ENCODE results near the gene SETDB1. TPM values are rescaled to one million over a fixed set of nuclear protein-coding genes. Genes with fewer than 3 reads are reported as not detected.

Gene SETDB1
- total RNA-seq, 1 donor from 2014 or later = 60.6 TPM

- H3K27me3 Mint-ChIP-seq (ENCODE audit: insufficient read depth) = no peaks in the 10 kb centered on the region
- DNase-seq (ENCODE audit: low spot score) = no peak
- intact Hi-C loops (cut with micrococcal nuclease) = no loop called here
- H3K27ac Mint-ChIP-seq = peak overlapping the region; percentile 86
- H3K4me3 Mint-ChIP-seq = peak overlapping the region; percentile 90
- peaks cover 55% of the 10 kb centered on the region for H3K4me1 Mint-ChIP-seq (ENCODE audit: low read depth)
- H3K9me3 Mint-ChIP-seq = no peaks in the 10 kb centered on the region
- H3K36me3 Mint-ChIP-seq (ENCODE audit: low read depth) = peaks cover 12% of the 10 kb centered on the region
Measured at GRCh38 chr1:150972417-150972940, 46.3 kb downstream of the SETDB1 start.

- peak overlapping the region; percentile 86 for H3K27ac Mint-ChIP-seq
- no peaks in the 10 kb centered on the region for H3K27me3 Mint-ChIP-seq (ENCODE audit: insufficient read depth)
- DNase-seq (ENCODE audit: low spot score) = peak; percentile 5
- intact Hi-C loops (cut with micrococcal nuclease) = no loop called here
- peaks cover 57% of the 10 kb centered on the region for H3K4me1 Mint-ChIP-seq (ENCODE audit: low read depth)
- H3K4me3 Mint-ChIP-seq = peak overlapping the region; percentile 90
- peaks cover 4% of the 10 kb centered on the region for H3K36me3 Mint-ChIP-seq (ENCODE audit: low read depth)
- no peaks in the 10 kb centered on the region for H3K9me3 Mint-ChIP-seq
Measured at GRCh38 chr1:150973258-150973835, 47.2 kb downstream of the SETDB1 start.

GRCh38 chr1:150973836-150974579, 47.8 kb downstream of the SETDB1 start:
- Mint-ChIP-seq H3K27me3 (ENCODE audit: insufficient read depth) (no peaks in the 10 kb centered on the region), H3K36me3 (ENCODE audit: low read depth) (no peaks in the 10 kb centered on the region), H3K4me1 (ENCODE audit: low read depth) (peaks cover 63% of the 10 kb centered on the region), H3K9me3 (no peaks in the 10 kb centered on the region), H3K27ac (peak overlapping the region; percentile 86), H3K4me3 (peak overlapping the region; percentile 90)
- intact Hi-C loops (cut with micrococcal nuclease) = loop anchor here (1.0 kb wide), 1 partner anchor 34 kb away; the partner anchor contains the start of gene PRUNE1
- DNase-seq (ENCODE audit: low spot score) = peak; percentile 23

GRCh38 chr1:150974580-150975478, 48.7 kb downstream of the SETDB1 start, which contains the start of gene CERS2:
Gene CERS2, minus strand, starts transcription at chr1:150974835. Its CDS starts 5,745 bp downstream, at chr1:150969090.
- Mint-ChIP-seq H3K4me3 (peak within 1 kb of the TSS; percentile 90), H3K4me1 (ENCODE audit: low read depth) (peaks cover 70% of the 10 kb centered on the region), H3K36me3 (ENCODE audit: low read depth) (no peaks in the 10 kb centered on the region), H3K27ac (peak within 1 kb of the TSS; percentile 86), H3K27me3 (ENCODE audit: insufficient read depth) (no peaks in the 10 kb centered on the region), H3K9me3 (no peaks in the 10 kb centered on the region)
- intact Hi-C loops (cut with micrococcal nuclease) = loop anchor here (1.0 to 5.0 kb wide), 2 partner anchors 33 to 348 kb away; partner anchors contain the start of genes ENSA and PRUNE1
- peak; percentile 75 for DNase-seq (ENCODE audit: low spot score)

- no peaks in the 10 kb centered on the region for H3K9me3 Mint-ChIP-seq
- H3K36me3 Mint-ChIP-seq (ENCODE audit: low read depth) = no peaks in the 10 kb centered on the region
- H3K4me3 Mint-ChIP-seq = peak overlapping the region; percentile 82
- no peak for DNase-seq (ENCODE audit: low spot score)
- H3K27ac Mint-ChIP-seq = peak overlapping the region; percentile 75
- peaks cover 56% of the 10 kb centered on the region for H3K4me1 Mint-ChIP-seq (ENCODE audit: low read depth)
- intact Hi-C loops (cut with micrococcal nuclease) = loop anchor here (5.0 kb wide), 1 partner anchor 349 kb away; the partner anchor contains the start of gene ENSA
- H3K27me3 Mint-ChIP-seq (ENCODE audit: insufficient read depth) = no peaks in the 10 kb centered on the region
Measured at GRCh38 chr1:150976401-150976821, 50.2 kb downstream of the SETDB1 start.

- peaks cover 49% of the 10 kb centered on the region for H3K4me1 Mint-ChIP-seq (ENCODE audit: low read depth)
- H3K36me3 Mint-ChIP-seq (ENCODE audit: low read depth) = no peaks in the 10 kb centered on the region
- intact Hi-C loops (cut with micrococcal nuclease) = loop anchor here (5.0 kb wide), 1 partner anchor 350 kb away; the partner anchor contains the start of gene ENSA
- peak; percentile 9 for DNase-seq (ENCODE audit: low spot score)
- H3K27me3 Mint-ChIP-seq (ENCODE audit: insufficient read depth) = no peaks in the 10 kb centered on the region
- no peaks in the 10 kb centered on the region for H3K9me3 Mint-ChIP-seq
- H3K4me3 Mint-ChIP-seq = peak overlapping the region; percentile 82
- peak overlapping the region; percentile 41 for H3K27ac Mint-ChIP-seq
Measured at GRCh38 chr1:150976879-150977694, 50.9 kb downstream of the SETDB1 start.

DNA sequence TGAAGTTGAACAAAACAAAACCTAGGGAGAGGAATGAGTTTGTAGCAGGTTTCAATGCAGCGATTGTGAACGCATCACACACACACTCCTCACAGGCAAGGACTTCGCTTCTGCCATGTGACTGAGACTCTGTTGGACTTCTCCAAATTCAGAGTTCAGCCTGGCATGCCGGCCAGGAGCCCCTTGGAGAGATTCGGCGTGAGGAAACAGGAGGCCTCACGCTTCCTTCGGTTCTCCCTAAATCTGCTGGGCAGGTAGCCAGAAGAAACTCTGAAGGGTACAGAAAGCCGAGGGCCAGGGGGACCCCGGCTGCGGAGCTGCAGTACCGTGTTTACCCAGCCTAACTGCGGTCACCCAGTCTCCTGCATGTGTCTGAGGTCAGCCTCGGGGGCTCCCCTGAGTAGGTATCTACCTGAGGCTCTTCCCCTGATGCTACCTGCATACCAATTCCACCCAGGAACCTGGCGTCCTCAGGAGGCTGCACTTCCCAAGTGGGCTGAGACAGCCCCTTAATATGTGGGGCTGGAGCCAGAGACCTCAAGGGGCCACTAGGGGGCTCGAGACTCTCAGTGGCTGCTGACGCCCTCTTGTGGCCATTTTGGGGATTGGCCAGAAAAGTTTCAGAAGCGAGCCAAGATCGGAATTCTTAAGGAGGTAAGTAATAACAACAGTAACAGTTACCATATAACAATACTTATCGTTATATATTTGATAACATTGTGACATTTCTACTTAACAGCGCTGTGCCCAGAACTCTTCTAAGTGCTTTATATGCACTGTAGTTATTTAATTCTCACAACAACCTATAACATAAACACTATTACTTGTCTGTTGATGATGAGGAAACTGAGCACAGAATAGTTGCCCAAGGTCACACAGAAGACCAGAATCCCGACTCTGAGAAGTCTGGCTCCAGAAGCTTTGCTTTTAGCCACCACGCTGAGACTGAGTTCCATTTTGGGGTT, 53.2 kb downstream of the SETDB1 start:
- H3K4me3 Mint-ChIP-seq = no peak overlapping the region
- H3K36me3 Mint-ChIP-seq (ENCODE audit: low read depth) = no peaks in the 10 kb centered on the region
- H3K9me3 Mint-ChIP-seq = no peaks in the 10 kb centered on the region
- peak; percentile 80 for DNase-seq (ENCODE audit: low spot score)
- intact Hi-C loops (cut with micrococcal nuclease) = loop anchor here (1.0 to 5.0 kb wide), 10 partner anchors 17 to 725 kb away; partner anchors contain the start of genes ARNT, ENSA, GOLPH3L and MINDY1
- H3K4me1 Mint-ChIP-seq (ENCODE audit: low read depth) = peaks cover 32% of the 10 kb centered on the region
- no peak overlapping the region for H3K27ac Mint-ChIP-seq
- no peaks in the 10 kb centered on the region for H3K27me3 Mint-ChIP-seq (ENCODE audit: insufficient read depth)

- Mint-ChIP-seq H3K27me3 (ENCODE audit: insufficient read depth) (no peaks in the 10 kb centered on the region), H3K36me3 (ENCODE audit: low read depth) (no peaks in the 10 kb centered on the region), H3K4me3 (no peak overlapping the region), H3K9me3 (no peaks in the 10 kb centered on the region), H3K27ac (no peak overlapping the region), H3K4me1 (ENCODE audit: low read depth) (peaks cover 27% of the 10 kb centered on the region)
- intact Hi-C loops (cut with micrococcal nuclease) = no loop called here
- DNase-seq (ENCODE audit: low spot score) = no peak
Measured at GRCh38 chr1:150981177-150981804, 55.1 kb downstream of the SETDB1 start.

GRCh38 chr1:150981805-150982712, 55.9 kb downstream of the SETDB1 start, which contains the start of gene ANXA9:
Gene ANXA9, plus strand, starts transcription at chr1:150982292. Its CDS starts 814 bp downstream, at chr1:150983106.
- no peaks in the 10 kb centered on the region for H3K9me3 Mint-ChIP-seq
- intact Hi-C loops (cut with micrococcal nuclease) = no loop called here
- DNase-seq (ENCODE audit: low spot score) = no peak
- no peaks in the 10 kb centered on the region for H3K27me3 Mint-ChIP-seq (ENCODE audit: insufficient read depth)
- peaks cover 20% of the 10 kb centered on the region for H3K4me1 Mint-ChIP-seq (ENCODE audit: low read depth)
- no peak within 1 kb of the TSS for H3K4me3 Mint-ChIP-seq
- H3K27ac Mint-ChIP-seq = no peak within 1 kb of the TSS
- no peaks in the 10 kb centered on the region for H3K36me3 Mint-ChIP-seq (ENCODE audit: low read depth)
